Dedifferentiated amniotic fluid mesenchymal stem cell (primary cell): ENCODE results near the gene SPATS2L.

ENCODE experiments used
- DNase-seq: peaks from one replicate; pipeline ENCODE4 v3.0.0-alpha.2; 2016; ENCODE audit errors: extremely low spot score

Gene SPATS2L

DNA sequence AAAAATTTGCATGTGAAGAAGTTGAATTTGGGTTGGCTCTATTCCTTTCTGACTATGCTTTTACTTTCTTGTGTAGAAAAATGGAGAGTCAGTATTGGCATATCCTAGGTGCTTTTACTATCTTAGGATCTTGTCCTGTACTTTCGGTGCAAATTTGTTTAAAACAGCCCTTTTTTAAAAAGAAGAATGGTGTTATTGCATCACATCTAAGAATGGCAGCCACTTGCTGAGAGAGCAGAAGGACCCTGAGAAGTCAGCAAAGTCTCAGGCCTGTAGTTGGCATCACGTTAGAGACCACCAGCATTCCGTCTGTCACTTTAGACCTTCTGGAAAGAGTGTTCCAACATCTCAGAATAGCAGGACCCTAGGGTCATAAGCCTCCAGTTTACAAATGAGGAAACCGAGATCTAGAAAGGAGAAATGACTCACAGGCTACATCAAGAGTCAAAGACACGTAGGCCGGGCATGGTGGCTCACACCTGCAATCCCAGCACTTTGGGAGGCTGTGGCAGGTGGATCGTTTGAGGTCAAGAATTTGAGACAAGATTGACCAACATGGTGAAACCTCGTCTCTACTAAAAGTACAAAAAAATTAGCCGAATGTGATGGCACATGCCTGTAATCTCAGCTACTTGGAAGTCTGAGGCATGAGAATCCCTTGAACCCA, 42.5 kb downstream of the SPATS2L start:
- no peak for DNase-seq

DNA sequence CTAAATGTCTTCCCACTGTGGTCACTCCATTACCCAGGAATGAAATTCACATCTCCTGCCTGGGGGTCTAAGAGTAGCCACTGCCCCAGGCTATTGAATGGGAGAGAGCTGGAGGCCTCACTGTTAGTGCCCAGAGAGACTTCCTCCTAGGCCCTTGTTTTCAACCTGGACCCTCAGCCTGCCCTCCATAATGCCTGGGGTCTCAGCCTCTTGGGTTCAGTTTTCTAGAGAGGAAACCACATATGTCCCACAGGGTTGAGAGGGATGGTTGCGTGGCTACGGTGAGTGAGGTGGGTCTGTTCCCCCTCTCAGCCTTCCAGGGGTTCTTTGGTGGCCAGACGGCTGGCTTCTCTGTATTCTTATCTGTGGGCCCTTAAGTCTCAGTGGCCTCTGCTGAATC, 43.4 kb downstream of the SPATS2L start:
- DNase-seq, result no peak

DNA sequence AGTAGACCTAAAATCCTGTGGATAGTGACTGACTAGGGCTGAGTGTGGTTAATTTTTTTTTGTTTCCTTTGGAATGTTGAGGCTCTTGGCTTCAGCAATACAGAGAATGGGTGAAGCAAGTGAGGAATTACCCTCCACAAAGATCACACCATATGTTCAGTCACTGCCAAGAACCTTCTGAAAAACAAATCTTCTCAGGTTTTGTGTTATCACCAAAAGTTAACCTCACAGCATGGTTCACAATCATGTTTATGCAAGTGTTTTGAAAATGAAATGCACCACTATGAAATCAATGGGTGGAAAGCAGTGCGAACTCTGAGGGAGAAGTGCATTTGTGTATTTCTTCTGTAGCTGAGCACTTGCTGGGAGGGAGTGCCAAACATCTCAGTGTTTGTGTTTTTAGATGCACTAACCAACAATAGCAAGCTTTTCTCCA, 44.4 kb downstream of the SPATS2L start:
- no peak for DNase-seq

DNA sequence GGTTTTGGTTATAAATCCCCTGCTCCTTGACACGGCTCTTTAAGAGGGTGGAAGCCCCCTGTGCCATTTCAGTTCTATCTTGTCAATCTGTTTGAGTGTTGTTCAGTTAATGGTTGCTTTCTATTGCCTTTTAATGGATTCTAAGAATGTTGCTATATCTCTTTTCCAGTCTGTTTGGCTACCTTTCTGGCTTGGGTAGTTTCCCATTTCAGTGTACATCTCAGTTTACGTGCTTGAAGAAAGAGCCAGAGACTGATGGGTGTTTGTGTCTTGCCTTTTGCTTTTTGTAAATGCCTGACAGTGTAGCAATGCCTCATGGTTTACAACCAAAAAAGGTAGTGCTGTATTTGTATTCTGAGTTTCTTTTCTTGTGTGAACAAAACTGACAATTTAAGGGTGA, 45.3 kb downstream of the SPATS2L start:
- DNase-seq, result no peak

DNA sequence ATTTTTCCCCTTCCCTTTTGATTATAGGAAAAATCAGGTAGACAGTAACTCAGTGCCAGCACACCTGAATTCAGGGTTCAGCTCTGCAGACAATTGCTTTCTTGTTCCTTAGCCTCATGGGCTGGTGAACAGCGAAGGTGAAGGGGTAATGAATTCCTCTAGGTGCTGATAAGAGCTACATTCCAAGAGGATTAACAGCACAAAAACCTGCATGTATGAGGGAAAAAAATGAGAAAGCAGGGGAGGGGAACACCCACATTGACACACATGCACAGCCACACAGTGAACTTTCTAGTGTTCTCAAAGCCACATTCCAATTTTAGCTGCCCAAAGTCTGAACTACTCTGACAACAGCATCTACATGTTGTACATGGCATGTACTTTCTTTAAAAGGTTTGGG, 46.1 kb downstream of the SPATS2L start:
- no peak for DNase-seq

DNA sequence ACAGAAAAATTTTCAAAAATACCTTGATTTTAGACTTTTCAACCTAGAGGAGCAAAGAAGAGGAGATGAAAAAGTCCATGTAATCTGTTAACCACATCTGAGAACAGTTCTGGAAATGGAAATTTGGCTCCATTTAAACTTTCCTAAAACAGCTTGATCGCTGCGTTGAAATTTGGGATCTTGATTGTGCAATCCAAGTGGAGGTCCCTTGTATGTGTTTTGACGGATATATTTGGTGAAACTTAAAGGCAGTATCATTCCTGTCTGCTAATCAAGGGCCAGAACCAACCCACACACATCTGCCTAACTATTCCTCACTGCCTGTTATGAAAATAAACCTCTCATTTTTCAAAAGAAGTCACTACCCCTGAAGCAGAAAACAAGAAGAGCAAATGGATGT, 46.6 kb downstream of the SPATS2L start:
- DNase-seq, result no peak

DNA sequence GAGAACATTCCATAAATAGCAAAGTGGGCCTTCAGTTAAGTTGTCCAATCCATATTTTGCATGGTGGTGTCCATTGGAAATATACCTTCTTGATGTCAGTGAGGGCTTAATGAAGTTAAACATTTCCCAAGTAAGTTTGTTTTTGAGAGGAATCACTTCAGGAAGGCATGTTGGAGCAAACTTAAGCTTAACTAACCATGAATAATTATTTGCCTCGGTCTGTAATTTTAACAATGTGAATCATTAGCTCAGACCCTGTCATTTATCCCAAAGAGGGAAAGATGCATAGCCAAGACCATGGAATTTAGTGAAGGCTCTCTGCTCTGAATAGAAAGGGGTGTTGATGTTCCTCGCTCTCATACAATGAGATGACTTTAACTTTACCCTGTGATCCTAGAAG, 47.4 kb downstream of the SPATS2L start:
- DNase-seq, result no peak

DNA sequence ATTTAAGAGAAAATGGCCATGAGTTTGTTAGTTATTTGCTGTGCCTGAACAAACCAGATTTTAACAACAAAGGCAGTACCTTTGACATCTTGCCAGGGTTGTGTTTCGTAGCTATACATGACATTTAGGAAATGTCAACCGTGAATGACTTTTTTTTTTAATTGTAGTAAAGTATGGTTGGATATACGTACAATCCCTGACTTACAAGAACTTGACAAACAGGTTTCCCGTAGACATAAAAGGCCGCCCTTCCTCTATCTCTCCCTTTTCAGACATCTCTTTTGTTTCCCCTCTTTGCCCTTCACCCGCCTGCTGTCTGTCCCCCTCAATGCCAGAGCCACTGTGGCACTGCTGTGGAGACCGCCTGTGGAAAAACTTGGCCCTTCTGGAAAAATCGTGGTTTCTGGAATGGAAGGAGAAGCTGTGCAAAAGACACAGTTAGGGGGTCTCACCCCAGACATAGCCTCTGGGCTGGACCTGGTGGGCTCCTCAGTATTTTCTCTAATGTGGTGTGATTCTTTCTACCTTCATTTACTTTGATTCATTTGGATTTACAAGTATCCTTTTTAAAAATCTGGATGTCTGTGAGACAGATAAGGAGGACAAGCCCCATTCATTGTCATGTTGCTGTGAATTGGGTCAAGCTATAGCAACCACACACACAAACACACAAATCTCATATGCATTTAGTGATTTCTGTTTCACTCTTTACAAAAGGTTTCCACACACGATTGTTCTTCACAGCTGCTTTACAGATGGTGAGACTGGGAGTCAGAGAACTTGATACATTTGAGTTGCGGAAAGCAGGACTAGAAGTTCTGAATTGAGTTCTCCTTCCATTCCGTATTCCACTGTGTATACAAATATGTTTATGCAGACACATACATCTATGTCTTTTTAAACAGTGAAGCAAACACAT, 48.6 kb downstream of the SPATS2L start:
- DNase-seq, result no peak

DNA sequence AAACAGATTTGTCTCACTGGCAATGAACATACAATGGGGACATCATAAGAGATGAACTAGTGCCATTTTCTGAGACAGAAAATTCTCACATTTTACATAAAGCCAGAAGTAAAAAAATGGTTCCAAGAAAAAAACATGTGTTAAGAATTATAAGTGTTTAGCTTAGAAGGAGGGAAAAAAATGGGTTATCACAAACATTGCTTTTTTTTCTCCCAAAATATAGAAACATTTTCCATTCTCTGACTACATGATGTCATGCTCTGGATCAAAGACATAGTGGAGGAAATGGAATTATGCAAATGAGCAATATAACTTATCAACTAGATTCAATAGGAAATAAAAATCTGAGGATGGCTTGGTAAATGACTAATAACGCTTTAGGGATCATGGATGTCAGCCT, 49.8 kb downstream of the SPATS2L start:
- DNase-seq, result peak; percentile 44

DNA sequence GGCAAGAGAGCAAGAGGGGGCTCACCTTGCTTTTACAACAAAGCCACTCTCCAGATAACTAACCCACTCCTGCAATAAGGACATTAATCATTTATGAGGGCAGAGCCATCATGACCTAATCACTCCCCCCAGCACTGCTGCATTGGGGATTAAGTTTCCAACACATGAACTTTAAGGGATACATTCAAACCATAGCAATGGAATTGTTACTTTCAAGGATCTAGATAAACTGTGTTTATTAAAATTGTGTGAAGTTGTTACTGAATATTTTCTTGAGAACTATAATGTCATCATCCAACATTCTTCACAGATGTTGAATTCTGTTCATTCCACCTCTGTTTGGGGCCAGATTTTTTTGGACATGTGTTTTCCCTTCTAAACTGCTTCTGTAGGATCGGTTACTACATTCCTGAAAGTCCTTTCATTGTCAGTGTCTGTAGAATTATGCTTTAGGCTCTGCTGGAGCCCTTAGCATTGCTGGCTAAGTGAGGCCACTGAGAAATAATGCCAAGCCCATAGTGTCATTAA, 50.4 kb downstream of the SPATS2L start:
- peak; percentile 92 for DNase-seq

DNA sequence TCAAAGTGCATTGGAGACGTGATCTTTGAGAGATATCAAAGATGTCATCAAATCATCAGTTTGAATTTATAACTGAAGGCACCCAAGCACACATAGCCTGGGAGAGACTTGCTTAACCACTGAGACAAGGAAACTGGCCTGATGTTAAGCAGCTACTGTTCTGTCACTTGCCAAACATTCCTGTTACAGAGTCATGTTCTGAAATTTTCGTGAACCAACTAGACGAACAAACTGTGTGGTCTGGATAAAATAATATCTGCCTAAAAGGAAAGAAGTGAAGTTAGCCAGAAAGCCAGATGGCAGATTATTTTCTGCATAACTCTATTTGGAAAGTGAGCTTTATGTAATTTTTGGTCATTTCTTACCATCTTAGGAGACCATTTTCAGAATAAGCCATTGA, 51.4 kb downstream of the SPATS2L start:
- DNase-seq, result no peak

DNA sequence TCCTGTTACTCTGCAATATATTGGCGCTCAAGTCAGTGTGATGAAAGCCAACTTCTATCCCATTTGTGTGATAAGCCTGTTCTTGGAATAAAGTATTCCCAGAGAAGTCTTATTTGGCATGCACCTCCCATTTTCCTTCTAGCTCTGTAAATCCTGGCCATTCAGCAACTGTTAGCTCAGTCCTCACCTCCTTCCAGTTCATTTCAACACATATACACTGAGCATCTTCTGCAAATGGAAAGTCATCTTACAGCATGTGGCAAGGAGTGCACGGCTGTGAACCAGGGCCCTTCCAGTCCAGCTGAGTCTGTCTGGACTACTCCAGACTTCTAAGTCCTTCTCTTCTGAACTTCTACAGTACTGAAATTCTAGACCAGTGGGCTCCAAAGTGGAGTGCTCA, 53.1 kb downstream of the SPATS2L start:
- no peak for DNase-seq

DNA sequence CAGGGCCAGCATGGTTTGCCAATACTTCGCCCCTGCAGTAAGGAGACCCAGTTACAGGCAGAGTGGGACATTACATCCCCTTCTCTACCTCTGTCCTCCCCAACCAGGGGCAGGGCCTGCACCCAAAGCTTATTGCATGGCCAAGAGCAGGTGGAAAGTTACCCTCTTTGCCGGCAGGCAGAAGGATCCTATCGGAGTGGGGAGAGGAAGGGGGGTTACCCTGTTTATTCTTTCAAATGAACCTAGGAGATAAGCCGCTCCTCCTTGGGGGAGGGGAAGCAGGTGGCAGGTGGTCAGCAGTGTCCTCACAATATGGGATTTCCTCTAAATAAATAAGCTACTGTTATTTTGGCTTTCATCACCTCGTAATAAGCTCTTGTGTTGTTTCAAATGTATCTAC, 53.9 kb downstream of the SPATS2L start:
- no peak for DNase-seq

DNA sequence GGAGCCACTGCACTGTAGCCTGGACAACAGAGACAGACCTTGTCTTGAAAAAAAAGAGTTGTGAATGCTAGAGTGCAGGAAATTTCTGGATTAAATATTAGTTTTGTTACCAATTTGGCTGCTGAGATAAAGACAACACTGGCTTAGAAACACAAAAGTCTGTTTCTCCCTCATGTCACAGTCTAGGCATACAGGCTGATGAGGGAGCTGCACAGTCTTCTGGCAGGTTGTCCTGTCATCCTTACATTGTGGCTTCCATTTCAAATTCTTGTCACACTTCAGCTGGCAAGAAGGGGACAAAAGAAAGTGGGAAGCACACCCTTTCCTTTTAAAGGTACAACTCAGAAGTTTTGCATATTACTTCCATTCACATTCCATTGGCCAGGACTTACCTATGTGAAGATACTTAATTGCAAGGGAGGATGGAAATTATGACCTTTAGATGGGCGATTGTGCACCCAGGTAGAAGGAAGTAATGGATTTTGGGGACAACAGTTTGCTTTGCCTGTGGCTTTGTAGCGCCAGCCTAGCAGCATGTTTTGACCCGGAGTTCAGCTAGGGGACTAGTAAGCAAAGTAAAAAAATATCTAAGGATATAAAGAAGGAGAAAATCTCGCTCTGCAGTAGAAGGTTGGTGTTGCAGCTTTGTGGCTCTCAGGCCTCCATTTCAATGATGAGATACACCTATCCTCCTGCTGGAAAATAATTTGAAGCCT, 55.9 kb downstream of the SPATS2L start:
- DNase-seq, result no peak

DNA sequence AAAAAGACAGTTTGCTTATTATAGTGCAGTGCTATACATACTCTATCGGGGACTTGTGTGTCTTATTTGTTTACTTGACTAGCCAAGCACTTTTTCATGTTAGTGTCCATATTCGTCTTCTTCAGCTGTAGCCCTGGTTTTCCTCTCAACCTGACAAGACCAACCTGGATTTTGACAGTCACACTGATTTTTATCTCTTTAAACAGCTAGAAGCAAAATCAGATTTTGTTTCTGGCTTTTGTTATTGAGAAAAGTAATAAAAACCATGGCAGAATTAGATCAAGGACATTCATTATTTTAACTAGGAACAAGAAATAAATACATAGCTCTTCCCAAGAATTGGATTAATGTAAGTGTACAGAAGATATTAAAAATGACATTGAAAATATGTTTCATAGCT, 56.8 kb downstream of the SPATS2L start:
- no peak for DNase-seq

DNA sequence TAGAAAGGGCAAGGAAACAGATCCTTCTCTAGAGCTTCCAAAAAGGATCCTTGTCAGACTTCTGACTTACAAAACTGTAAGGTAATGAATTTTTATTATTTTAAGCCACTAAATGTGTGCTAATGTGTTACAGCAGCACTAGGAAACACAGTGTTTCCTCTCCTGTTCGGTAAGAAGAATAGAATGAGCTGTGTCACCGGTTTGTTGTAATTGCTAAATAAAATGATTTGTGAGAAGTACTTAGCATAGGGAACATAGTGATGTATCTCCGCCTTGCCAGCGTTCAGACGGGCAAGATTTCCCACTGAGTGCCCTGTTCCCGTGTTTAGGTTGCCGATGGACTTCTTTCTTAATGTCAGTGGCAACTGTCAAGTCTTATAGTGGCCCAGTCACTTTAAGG, 57.6 kb downstream of the SPATS2L start:
- DNase-seq, result no peak

DNA sequence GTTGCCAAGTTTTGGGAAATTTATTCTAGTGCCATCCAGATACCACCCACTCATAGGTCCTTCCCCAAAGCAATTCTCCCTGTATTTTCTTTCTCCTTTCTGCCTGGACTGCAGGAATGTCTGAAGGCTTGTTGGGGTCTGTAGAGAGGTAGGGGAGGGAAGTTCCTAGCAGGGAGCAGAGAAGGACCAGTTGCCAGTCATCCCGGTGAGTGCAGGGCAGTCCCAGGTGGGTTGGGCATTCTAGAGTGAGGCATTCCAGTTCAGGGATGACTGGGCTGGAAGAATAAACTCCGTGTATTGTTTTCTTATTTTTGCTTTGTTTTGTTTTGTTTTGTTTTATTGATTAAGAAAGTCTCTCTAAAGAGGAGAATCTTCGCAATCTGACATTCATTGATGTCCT, 58.1 kb downstream of the SPATS2L start:
- no peak for DNase-seq

DNA sequence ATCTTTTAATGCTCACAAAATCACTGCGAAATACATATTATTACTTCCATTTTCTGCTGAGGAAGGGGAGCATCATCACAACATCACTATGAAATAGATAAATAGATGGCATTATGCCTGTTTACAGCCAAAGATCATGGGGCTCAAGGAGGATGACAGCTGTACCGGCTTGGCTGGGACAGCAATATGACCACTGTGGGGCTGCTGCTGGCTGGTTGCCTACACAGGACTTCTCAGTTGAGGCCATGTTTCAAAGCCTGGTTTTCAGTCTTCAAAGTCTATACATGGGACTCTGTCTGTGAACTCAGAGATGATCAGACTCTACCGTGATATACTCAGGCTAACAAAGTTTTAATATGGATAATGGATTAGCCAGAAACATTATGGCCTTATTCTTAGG, 58.7 kb downstream of the SPATS2L start:
- DNase-seq, result no peak

DNA sequence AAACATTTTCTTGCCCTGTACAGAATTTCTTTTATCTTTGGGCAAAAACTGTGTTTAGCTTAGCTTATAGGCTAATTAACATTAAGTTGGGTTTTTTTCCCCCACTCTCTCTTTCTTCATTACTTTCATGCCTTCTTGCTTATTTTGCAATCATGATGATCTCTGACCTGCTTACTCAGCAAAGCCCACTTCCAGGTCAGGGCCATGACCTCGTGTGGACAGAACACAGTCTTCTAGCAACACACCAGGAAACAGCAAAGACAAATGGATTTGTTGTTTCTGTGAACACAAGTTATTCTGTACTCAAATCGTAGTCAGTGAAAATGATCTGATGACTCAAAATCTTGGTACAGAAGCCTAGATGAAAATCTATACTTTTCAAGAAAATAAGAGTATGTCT, 60.7 kb downstream of the SPATS2L start:
- DNase-seq, result no peak

DNA sequence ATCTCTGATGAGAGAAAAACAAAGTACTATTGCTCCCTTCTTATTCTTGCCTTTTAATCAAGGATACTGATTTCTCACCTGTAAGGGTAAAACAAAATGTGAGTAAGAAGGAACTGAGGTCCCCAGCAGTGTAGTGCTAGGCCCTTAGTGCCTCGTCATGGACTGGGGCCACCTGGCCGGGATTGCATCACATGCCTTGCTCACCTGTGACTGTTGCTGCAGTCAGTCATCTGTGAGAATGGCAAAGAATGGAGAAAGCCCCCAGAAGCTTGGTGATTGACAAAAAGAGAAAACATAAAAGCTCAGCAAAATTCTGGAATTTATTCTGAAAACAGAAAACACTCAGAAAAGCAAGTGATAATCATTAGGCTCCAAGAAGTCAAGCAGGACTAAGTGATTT, 63.4 kb downstream of the SPATS2L start:
- no peak for DNase-seq

DNA sequence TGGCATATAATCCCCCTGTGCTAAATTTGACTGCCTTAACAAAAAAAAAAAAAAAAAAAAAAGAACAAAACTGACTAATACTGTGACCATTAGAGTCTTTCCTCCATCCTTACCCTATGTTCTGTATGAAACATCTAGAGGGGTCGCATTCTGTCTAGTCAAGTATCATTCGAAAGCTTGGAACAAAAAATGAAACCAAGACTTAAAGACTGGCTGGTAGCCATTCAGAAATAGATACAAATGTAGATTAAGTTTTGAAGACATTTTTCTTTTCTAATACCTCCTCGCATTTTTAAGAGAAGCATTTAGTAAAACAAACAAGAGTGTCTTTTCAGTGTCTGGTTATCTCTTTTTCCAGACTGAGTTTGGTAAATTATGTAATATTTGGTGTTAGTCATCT, 66.7 kb downstream of the SPATS2L start:
- DNase-seq, result no peak

DNA sequence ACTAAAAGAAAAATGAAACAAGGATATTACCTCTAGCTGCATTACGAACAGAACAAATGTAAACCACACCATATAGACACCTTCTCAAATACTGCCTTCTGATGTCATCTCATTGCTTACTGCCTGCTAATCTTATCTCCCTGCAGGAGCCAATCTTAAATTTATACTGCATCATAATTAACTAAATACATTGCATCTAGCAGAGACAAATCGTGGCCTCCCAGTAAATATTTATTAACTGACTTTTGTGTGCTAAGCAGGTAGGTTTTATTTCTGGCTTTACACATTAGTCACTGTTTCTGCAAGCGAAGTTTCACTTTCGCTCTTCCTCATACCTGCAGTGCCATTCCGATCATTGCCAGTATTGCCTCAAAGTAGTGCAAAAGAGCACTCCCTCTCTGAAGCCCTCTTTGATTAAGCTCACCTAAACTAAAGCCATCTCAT, 67.5 kb downstream of the SPATS2L start:
- DNase-seq, result no peak
